IPS-NIHi11 (cell line): ENCODE data around the gene B4GALT1.

Source experiments
- DNase-seq: peaks from one replicate; pipeline ENCODE4 v3.0.0; 2012; ENCODE audit warnings: mixed read lengths, low spot score

Gene B4GALT1

GRCh38 chr9:33139421-33140228 is 27.5 kb downstream of the B4GALT1 start:
- peak; percentile 41 for DNase-seq

- DNase-seq = no peak
These were observed 28.4 kb downstream of the B4GALT1 start for GRCh38 chr9:33138768-33139167.

GRCh38 chr9:33137781-33138264 is 29.3 kb downstream of the B4GALT1 start:
- DNase-seq = no peak

- DNase-seq = no peak
These were observed 30.1 kb downstream of the B4GALT1 start for GRCh38 chr9:33136721-33137670.

GRCh38 chr9:33135470-33135958 is 31.6 kb downstream of the B4GALT1 start:
- DNase-seq = no peak

GRCh38 chr9:33135031-33135461 is 32.1 kb downstream of the B4GALT1 start:
- no peak for DNase-seq

- no peak for DNase-seq
These were observed 34.0 kb downstream of the B4GALT1 start for GRCh38 chr9:33133186-33133585.

- DNase-seq = no peak
These were observed 35.1 kb downstream of the B4GALT1 start for GRCh38 chr9:33131790-33132772.

- DNase-seq = no peak
These were observed 36.0 kb downstream of the B4GALT1 start for GRCh38 chr9:33130961-33131789.

GRCh38 chr9:33129886-33130881 is 37.0 kb downstream of the B4GALT1 start:
- no peak for DNase-seq

GRCh38 chr9:33129251-33129885 is 37.8 kb downstream of the B4GALT1 start:
- DNase-seq = no peak

- no peak for DNase-seq
These were observed 38.6 kb downstream of the B4GALT1 start for GRCh38 chr9:33128570-33128969.

- no peak for DNase-seq
These were observed 39.3 kb downstream of the B4GALT1 start for GRCh38 chr9:33127881-33128280.

- no peak for DNase-seq
These were observed 41.0 kb downstream of the B4GALT1 start for GRCh38 chr9:33125871-33126823.

- DNase-seq = no peak
These were observed 41.7 kb downstream of the B4GALT1 start for GRCh38 chr9:33125461-33125860.

- no peak for DNase-seq
These were observed 42.3 kb downstream of the B4GALT1 start for GRCh38 chr9:33124751-33125381.

- DNase-seq = no peak
These were observed 43.1 kb downstream of the B4GALT1 start for GRCh38 chr9:33124046-33124445.
